CMK (cell line): ENCODE data around the gene TTLL11.

Experiments used
- DNase-seq: peaks from one replicate; pipeline ENCODE4 v3.0.0-alpha.2; 2010; ENCODE audit warnings: low read depth

Gene TTLL11

GRCh38 chr9:121939643-121940042, 153.5 kb downstream of the TTLL11 start:
- DNase-seq: no peak

DNA sequence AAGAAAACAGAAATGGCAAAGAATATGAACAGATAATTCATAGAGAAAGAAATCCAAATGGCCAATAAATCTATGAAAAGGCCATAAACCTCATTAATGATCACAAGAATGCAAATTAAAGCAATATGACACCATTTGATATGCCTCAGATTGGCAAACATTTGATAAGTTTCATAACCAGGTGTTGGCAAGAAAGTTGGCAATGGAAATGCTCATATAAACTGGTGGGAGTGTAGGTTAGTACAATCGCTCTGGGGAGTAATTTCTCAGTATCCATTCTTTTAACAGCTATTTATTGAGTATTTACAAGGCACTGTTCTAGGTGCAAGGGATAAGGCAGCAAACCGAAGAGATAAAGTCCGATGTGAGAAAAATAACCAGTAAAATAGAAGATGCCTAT, 154.5 kb downstream of the TTLL11 start:
- DNase-seq: no peak

- DNase-seq: no peak
These were observed 155.9 kb downstream of the TTLL11 start for GRCh38 chr9:121937240-121937639.

DNA sequence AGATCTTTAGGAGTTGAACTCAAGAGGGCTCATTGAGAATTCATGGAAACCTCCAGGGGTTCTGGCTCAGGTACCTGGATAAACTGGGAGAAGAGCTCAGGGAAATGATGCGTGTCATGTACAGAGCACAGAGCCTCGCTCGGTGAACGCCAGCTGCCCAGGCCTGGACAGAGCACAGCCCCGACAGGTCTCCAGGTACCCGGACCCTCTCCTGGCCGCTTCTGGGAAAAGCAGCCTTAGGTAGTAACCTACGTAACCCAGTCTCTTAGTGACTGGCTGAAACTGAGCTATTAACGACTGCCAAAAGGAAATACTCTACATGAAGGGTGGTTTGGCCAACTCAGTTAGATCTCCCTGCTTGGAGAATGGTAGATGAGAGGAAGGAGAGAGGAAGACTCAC, 157.4 kb downstream of the TTLL11 start:
- DNase-seq: no peak

DNA sequence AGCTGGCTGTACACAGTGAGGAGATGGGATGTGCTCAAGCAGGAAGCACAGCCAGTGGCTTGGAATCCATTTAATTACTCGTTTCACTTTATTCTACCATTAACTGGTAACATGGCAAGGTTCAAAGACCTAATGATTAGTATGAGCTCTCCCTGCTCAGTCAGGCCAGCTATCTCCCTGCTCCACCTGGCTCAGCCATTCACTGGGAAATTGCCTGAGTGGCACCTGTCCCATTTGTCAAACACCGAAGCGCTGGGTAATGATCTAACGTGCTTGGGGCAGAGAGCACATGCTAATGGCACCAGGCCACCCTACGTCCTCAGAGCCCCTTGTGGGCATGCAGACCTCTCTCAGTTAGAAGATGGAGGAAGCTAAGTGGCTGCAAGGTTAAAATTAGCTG, 162.2 kb downstream of the TTLL11 start:
- no peak for DNase-seq

- DNase-seq: no peak
These were observed 162.9 kb downstream of the TTLL11 start for GRCh38 chr9:121929893-121930875.

GRCh38 chr9:121927636-121928035, 165.5 kb downstream of the TTLL11 start:
- no peak for DNase-seq

GRCh38 chr9:121927081-121927480, 166.0 kb downstream of the TTLL11 start:
- no peak for DNase-seq

- DNase-seq: no peak
These were observed 166.7 kb downstream of the TTLL11 start for GRCh38 chr9:121926351-121926801.

DNA sequence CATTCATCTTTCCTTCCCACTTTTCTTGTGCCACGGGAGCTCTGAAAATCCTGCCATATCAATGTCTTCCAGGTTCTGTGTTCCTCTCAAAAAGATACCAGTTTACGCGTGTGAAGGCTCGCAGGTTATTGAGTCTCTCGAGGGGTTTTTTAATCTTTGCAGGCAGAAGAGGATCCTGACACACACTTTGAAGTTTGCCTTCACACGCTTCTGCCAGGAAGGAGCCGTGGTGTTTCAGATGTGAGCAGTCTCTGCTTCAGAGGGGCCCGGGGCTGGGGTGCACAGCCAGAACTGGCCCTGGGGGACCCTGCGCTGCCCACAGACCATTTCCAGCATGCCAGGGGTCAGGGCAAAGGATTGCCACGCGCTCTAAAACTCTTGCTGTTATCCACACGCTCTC, 167.2 kb downstream of the TTLL11 start:
- DNase-seq: no peak

DNA sequence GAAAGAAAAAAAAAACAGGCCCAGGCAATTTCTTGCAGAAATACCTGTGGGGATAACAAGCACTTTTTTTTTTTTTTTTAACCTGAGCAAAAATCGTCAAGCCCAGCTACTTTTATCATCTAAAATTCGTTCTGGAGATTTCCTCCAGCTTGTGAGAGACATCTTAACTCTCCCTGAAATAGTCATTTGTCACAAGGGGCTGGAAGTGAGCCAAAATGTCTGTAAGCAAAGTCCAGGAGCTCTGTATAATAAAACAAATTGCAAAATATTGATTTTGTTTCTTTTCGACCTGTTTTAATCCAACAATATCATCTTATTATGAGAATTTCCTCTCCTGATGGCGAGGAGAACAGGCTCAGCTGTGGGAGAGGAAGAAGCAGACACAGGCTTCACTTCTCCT, 168.4 kb downstream of the TTLL11 start:
- DNase-seq: no peak

DNA sequence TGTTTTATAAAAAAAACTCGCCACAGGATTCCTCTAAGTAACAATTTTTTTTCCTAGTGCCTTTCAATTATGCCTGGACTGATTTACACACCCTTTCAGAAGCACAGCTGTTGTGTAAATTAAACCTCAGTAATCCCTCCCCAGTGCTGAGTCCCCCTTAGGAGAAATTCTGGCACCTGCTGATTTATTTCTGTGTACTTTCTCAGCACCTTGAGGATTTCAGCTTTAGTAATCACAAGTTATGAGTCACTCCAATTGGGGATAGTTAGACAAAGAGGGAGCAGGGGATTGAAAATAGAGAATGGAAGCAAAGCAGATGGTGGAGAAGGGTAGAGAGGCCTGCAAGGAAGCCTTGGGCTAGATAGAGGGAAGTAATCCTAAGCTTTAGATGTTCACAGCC, 171.7 kb downstream of the TTLL11 start:
- no peak for DNase-seq

DNA sequence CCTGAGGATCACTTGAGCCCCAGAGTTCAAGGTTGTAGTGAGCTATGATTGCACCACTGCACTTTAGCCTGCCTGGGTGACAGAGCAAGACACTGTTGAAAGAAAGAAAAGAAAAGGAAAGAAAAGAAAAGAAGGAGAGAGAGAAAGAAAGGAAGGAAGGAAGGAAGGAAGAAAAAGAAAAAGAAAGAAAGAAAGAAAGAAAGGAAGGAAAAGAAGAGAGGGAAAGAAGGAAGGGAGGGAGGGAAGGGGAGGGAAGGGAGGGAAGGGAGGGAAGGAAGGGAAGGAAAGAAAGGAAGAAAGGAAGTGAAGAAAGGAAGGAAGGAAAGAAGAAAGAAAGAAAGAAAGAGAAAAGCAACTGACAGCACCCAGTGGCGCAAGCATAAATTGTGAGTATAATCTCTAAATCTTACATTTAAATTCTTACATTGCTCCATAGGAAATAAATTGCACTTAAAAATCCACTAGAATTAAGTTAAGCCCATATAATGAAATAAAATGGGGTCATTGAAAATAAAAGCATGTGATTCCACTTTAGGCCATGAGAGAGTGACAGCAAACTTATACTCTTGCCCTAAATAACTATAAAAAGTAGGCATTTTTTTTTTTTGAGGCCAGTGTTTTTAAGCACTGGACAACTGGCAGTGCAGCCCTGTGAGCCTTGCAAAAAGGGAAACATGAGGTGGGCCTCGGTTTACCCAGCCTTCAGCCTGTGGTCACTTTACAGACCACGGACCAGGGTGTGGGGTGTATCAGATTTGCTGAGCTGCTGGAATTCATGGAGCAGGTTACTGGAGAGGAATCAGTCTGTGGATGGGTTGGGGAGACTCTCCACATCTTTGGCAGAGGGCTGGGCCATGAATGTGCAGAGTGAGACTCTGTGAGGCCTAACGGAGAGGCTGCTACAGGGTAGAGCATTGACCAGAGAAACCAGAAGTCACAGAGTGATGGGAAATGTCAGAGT, 175.5 kb downstream of the TTLL11 start:
- DNase-seq: no peak

- no peak for DNase-seq
These were observed 177.8 kb downstream of the TTLL11 start for GRCh38 chr9:121915304-121915625.

GRCh38 chr9:121914604-121915303, 178.4 kb downstream of the TTLL11 start:
- no peak for DNase-seq

DNA sequence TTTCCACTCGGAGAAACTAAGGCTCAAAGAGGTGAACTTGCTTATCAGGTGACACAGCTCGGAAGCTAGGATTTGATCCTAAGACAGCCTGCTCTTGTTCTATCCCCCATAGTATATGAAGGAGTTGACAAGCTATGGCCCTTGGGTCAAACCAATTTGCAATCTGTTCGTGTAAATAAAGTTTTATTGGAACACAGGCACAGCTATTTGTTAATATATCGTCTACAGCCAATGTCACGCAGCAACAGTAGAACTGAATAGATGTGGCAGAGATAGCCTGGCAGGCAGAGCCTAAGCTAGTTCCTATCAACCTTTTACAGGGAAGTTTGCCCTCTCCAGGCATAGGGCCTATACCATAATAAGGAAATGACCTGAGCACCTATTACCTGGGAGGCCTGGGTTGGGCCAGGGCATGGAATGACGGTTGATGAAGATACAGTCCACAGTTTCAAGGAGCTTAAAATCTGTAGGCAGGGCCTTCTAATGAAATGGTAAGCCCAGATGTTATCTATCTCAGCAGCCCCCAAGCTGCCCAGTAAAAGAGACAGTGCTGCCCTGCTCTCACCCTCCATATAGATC, 179.0 kb downstream of the TTLL11 start:
- no peak for DNase-seq

- no peak for DNase-seq
These were observed 180.1 kb downstream of the TTLL11 start for GRCh38 chr9:121912812-121913627.

GRCh38 chr9:121910491-121911040, 182.5 kb downstream of the TTLL11 start:
- DNase-seq: no peak

DNA sequence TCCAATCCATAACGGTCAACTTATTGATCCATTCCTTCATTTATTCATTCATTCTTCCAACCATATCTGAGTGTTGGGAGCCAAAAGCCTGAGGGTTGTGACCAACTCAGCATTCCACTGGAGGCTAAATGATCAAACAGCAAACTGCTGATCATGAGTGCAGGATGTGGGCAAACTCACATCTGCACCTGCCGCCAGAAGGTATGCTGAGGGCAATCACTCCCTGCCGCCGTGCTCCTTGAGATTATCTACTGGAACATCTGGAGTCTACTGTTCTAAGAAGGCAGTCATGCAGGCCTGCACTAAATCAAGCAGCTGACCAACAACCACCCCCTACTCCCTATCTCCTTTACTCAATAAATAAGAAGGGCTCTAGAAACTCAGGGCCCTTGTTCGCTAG, 184.0 kb downstream of the TTLL11 start:
- DNase-seq: no peak

- no peak for DNase-seq
These were observed 186.8 kb downstream of the TTLL11 start for GRCh38 chr9:121906074-121906870.
